Suppressor macrophage treated with lipopolysaccharide for 1 hour (primary cell): ENCODE measurements around the gene CAMSAP1.

Experiments
- DNase-seq, 3 donors: peaks; one replicate each; pipeline ENCODE4 v3.0.0-alpha.2; 2020 to 2022

Gene CAMSAP1

DNA sequence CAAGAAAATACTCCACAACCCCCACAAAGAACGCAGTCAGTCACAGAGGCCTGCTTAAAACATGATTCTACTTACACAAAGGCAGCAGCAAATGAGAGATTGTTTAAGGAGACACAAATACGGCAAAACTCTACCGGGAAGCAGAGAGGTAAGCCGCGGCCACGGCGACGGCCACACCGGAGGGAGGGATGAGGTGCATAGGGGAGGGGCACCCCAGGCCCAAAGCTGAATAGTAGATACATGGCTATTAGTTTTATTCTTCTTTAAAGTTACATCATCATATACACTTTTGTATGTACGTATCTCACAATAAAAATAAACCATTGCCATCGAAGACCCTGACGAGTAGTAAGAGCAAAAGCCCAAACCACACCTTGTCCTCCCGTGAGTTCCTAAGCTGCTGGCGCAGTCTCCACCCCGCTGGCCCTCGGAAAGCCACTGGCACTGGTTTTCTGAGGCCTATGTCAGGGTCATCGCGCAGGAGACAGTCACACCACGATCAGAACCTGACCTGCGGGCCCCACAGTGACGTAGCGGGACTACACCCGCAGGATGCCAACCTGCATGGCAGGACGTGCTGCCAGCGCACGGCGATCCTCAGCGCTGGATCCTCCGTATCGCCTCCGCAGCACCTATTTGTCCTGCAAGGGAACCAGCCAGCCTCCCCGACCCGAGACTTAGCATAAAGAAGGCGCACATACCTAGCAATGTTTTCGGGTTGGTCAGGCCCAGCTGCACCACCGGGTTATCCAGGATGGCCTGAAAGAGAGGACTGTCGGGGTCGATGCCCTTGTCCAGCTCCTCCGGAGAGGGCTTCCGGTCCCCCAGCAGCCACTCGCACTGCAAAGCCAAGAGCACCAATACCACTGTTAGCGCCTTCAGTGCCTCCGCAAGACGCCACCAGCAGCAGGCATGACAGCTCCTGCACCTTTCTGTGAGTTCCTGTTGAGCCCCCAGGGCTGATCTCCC is 30.5 kb upstream of the CAMSAP1 start:
- DNase-seq, result no peak

DNA sequence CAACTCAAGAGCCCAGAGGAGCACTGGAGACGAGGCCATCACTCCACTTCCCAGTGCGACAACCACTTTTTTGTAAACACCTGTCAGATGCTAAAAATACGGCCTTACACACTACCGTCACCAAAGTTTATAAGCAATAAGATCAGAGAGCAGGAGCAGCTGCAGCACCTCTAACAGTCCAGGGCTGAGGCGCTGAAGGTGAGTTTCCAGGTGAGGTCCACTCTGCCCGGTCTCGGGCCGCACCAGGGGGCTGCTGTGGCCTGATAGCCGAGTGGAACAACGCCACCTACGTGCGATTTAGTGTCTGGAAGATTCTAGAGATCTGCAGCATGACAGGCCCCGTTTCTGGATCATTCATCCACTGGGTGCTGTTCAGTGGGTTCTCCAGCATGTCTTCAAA is 25.8 kb upstream of the CAMSAP1 start:
- no peak for DNase-seq

DNA sequence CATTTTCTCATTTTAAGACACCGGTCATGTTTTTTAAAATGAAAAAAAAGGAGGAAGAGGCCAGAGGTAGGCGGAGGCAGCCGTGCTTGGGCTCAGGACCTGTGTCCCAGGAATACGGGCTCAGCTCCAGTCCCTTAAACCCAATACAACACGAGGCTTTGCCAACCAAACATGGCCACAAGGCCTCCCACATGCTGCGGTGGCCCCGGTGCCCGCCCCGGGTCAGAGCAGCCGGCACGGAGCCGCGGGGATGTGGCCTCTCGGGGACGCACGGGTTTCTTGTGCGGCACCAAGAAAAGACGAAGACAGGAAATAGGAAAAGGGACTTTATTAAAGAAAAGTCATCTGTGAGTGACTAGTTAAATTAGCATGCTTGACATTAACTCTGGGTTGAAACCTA is 25.3 kb upstream of the CAMSAP1 start:
- no peak for DNase-seq

DNA sequence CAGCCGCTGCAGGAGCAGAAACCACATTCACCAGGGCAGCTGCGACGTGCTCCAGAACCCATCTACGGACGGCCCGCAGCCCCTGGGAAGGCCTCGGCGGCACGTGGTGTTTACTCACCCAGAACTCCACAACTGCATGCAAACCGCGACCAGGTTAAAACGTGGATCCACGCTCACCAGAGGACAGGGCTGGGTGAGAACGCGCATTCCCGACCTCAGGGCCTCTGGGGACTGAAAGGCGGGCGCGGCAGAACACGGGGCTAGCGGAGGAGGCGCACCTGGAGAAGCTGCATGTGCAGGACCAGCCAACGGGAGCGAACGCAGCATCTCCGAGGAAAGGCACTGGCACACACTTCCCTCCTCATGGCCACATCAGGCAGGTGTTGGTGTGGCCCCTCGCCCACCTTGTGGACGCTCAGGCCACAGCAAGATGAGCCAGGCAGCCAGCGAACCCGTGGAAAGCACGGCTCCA is 24.0 kb upstream of the CAMSAP1 start:
- no peak for DNase-seq

DNA sequence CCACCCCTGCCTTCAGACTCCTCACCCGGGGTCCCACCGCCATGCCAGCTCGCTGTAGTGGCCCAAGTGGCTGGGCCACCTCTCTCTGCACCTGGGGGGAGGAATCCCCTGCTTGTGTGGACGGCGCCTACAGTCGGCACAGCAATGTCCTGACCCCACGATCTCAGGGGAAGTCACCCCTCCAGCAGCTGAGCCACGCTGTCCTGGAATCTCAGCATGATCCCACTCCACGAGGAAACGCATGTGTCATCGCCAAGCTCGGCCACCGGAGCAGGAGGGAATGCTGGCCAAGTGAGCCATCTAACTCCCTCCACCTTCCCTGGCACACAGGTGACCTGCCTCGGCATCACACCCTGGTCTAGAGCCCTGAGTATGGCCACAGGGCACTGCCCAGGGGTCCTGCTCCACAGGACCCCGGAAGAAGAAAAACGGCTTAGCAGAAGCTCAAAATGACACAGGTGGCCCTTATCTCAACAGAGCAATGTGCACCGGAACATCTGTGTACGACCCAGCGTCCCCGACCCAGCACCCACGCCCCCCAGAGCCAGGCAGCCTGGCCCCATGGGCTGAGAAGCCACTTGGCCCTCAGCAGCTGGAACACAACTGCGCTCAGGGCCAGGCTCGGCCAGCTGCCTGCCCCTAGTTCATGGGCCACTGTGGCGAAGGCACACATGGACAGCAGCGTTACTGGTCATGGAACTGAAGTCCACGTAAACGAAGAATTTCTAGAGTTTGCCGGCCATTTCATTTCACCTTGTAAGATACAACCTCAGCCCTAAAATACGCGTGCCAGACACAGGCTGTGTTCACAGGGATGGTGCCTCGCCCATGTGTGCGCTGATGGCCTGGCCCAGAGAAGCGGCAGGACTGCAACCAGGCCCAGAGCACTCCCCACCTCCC is 23.4 kb upstream of the CAMSAP1 start:
- no peak for DNase-seq

DNA sequence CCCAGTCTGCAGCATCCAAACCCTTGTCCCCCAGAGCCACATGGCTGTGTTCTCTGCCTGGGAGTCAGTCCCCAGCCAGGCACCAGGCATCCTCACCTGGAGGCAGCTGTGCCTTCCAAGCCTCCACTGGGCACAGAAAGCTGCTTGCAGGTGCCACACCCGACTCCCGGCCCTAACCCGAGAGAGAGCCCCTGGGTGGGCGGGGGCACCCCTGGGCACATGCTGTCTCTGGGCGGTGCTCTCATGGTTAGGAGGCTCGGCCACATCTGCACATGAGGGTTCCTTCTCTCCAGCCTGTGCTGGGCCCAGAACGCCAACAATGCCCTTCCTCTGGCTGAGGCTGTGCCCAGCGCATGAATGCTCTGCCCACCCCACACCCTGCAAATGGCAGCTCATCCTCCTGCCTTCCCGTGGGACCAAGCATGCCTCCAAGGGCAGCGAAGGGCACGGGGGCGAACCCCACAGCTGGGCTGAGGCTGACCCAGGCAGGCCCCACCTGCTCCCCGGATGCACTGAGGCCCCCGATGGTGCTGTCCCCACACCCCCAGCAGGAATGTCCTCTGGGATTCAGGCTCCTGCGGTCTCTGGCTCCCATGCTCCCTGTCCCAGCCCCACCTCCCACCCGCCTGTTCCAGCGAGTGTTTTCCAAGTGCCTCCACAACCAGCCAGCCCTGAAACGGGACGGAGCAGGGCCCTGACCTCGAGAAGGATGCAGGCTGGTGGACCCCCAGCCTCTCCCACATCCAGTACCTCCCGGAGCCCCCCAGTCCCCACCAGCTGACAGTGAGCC is 22.5 kb upstream of the CAMSAP1 start:
- no peak for DNase-seq

DNA sequence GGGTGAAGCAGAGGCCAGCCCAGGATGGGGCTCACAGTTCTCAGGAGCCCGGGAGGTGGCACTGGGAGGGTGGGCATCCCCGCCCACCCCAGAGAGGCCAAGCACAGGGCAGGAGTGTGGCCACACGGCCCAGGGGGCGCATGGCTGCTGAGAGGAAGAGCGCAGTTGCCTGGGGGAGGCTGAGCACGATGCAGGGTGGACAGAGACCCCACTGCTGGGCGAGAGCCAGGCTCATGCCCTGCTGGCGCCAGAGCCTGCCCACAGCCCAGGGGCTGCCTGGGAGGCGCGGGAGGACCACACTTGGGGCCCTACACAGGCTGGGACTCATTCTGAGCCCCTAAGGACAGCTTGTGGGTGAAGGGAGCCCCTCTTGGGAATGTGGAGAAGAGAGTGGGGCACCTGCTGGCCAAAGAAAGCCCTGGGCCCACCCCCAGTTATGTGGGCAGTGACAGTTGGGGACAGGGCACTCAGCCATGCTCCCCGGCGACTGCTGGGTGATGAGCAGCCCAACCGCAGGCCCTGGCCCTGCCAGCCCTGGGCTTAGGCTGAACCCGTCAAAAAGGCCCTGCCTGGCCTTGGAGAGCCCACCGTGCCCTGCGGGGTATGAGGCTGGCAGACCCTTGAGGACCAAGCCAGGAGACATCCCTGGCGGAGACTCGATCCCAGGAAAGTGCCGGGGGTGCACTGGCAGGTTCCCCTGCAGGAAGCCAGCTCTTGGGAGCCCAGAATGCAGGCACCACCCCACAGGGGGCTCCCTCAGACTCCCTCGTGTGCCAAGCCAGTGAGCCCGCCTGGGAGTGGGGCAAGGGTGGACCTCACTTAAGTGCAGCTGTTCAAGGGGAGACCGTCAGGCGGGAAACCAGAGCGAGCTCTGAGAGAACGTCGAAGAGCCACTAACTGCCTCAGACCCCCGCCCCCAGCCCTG is 21.6 kb upstream of the CAMSAP1 start:
- no peak for DNase-seq

DNA sequence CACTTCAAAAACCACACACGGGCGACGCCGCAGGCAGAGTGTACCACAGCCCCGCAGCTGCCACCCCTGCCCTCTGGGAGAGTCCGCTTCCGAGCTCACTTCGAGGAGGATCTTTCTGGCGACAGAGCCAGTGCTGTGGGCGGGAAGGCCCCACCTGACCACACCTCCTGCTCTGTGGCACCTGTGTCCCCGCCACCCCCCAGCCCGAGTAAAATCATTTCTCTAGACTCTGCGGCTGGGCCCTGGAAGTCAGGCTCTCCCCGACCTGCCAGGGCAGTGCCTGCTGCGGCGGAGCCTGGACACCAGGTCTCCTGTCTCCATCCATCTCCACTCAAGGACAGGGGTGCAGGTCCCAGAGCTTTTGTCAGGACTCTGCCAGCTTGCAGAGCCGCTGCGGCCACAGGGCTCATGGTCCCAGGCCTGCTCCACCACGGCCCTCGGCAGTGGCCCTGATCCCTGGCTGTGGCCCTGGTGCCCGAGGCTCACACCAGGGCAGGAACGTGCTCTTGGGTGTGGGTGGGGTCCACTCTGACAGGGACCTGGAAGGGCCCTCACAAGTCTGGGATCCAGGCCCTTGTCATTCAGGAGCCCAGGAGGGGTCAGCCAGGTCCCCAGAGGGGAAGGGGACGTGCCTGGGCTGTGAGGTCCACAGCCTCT is 20.9 kb upstream of the CAMSAP1 start:
- no peak for DNase-seq

DNA sequence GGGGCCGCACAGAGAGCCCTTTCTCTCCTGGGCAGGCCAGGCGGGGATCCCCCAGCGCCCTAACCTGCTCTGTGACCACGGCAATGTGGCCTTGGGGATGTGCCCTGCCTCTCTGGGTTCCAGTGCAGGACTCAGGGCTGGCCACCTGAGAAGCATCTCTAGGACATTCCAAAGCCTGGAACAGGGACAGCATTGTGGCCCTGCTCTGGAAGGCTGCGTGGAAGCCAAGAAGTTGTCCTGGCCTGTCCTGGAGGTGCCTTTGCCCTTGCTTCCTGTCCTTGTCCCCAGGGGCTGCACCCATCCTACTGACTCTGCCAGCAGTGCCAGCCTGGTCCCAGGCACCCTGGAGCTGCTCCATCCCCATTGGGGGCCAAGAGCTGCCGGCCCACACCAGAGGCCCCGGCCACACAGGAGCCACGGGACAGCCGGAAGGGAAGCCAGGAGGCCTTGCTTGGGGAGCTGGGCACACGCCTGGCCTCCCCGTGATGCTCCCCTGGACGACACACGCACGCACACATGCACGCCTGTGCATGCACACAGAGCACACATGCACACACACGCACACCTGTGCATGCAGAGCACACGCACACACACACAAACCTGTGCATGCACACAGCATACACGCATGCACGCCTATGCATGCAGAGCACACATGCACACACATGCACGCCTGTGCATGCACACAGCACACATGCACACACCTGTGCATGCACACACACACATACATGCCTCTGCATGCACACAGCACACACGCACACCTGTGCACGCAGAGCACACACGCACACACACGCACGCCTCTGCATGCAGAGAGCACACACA is 20.1 kb upstream of the CAMSAP1 start:
- no peak for DNase-seq

DNA sequence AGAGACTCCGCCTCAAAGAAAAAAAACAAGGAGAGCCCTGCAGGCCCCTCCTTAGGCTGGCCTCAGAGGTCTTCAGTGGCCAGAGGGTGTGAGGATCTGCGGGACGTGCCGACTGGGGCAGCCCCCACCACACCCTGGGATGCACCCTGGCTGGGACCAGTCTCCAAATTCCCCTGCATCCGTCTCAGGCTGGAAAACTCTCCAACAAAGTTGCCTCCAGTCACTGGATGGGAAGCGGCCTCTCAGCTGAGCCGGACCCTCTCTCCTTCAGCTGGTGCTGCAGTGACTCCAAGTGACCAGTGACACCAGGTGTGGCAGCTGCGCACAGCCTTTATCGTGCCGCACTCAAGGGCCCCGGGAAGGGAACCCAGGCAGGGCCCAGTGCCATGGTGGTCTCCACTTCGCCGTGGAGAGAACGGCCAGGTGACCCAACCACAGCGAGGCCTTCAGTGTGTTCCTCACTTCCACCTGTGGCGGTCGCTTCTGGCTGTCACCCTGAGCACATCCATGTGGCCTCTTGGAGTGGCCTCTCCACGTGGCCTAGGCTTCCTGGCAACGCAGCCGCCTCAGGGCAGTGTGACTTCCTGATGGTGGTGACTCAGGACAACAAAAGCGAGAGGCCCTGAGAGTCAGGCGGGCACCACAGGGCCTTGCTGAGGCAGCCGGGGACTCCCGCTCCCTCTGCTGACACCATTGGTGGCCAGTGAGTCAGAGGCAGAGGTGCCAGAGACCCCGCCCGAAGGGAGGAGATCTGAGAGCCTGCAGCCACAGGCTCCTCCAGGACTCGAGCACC is 19.3 kb upstream of the CAMSAP1 start:
- DNase-seq, result peak; percentile 97

DNA sequence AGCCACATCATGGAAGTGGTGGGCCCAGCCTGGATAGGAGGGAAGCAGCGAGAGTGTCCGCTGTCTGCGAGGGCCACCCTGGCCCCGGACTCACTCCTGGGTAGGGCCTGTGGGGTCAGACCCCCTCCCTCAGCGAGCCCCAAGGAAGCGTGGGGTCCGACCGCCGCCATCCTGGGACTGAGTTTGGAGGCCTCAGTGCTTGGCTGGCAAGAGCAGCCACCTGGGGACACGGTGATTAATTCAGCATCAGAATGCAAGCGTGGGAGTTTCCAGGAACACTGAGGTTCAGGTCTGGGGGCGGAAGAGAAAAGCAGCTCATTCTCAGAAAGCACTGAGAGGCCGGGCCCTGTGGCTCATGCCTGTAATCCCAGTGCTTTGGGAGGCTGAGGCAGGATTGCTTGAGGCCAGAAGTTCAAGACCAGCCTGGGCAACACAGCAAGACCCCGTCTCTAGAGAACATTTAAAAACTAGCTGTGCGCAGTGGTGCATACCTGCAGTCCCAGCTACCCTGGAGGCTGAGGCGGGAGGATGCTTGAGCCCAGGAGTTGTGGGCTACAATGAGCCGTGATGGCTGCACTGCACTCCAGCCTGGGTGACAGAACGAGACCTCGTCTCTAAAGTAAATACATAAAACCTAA is 18.3 kb upstream of the CAMSAP1 start:
- peak; percentile 23 to 61 (median 45) for DNase-seq

DNA sequence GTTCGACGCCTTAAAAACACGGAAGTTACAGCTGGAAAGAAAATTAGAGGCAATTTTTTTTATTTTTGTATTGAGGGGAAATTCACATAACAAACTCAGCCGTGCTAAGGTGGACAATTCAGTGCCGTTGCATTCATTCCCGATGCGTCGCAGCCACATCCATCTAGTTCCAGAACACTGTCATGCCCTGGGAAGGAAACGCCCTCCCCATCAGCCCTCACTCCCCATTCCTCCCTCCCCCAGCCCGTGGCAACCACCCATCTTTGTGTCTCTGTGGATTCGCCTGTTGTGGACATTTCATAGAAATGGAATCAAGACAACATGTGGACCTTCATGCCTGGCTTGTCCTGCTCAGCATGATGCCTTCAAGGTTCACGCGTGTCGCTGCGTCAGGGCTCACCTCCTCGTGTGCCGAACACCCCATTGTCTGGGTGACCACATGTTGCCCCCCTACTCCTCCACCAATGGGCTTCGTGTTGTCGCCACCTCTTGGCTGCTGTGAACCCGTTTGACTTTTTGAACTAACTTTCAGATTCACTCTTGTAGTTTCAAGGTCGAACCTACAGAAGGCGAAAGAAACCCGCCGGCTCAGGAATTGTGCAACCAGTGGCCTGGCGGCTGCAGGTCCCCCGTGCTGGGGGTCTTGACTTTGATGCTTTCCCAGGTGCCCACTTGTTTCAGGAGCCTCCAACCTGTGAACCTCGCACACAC is 17.4 kb upstream of the CAMSAP1 start:
- DNase-seq, result no peak

DNA sequence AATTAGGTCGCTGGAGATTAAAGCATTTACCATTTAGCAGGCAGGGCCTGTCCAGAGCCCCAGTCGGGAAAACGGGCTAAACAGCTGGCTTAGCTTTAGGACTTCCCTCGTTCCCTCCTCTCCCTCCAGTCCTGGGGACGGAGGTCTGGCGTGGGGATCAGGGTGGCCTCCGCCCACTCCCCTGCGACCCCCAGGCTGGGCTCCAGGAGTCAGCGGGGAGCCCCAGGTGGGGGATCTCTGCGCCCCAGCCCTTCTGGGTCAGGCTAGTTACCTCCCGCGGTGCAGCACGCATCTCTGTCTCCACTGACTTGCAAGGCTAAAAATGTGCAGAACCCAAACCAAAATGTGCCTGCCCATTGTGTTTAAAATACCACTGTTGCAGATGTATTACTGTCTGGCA is 16.2 kb upstream of the CAMSAP1 start:
- no peak for DNase-seq

DNA sequence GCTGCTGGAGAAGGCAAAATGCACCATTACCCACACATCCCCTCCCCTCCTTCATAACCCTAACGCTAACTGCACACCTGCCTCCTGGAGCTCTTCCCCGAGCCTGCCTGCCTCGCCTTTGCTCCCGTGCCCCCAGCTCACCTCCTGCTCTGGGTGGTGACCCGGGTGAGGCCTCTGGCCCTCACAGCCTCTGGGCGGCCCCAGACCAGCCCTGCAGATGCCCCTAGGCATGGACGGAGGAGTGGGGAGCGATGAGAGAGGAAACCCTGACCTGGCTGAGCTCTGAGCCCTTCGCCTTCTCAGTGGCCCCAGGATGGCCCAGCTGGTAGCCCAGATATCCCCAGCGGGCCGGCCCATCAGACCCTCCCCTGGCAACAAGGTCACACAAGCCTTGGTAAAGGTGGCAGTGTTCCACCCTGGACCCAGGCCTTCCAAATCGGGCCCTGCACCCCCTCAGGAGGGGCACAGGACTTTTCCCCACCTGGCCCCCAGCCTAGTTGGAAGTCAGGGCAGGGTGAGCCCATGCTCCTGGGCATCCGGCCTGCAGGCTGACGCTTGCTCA is 14.5 kb upstream of the CAMSAP1 start:
- no peak for DNase-seq

DNA sequence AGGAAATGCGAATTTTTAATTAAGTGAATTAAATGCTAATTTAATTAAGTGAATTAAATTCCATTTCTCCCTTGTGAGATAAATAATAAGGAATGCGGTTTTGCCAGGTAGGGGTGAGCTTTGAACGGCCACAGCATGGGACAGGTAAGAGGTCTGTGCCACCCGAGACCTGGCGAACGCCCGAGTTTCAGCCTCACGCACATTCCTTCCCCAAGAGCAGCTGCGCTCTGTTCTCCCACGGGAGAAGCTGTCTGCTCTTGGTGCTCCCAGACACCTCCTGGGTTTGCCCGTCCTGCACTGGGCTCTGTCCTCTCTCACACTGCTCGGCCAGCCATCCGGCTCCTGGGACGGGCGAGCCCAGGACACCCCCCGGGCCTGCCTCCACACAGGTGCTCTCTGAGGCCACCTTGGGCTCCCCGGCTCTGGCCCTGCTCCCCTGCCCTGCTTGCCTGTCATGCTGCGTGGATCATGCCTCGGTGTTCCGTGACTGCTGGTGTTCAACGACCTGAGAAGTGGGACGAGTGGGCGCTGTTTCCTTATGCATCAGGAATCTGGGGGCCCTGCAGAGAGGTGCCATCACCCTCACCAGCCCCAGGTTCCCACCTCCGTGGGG is 13.7 kb upstream of the CAMSAP1 start:
- no peak for DNase-seq

DNA sequence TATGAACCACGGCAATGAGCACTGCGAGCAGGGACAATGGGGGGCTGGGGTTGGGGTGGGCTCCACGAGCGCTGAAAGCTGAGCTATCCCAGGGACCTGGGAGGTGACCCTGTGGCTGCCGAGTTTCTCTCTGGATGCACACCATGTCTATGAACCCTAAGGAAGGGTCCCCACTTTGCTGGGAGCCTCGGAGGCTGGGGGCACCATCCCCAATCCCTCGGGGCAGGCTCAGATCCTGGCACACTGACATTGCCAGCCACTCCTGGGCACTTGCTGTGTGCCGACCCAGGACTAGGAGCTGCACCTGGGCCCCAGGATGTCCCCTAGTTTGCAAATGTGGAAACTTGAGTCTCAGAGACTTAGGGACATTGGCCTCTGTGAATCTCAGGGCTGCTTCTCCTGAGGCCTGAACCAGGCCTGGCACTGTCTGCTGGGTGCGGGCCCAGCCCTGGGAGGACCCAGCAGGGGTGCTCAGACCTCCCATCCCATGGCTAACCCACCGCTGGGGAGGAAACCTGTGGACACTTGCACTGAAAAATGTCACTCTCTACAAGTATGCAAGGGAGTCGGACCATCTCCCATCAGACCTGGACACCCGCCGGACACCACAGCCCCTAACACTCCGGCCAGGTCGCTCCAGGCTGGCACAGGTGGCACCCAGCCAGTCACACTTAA is 13.0 kb upstream of the CAMSAP1 start:
- no peak for DNase-seq
